AML-193 (cell line): Measurements from ENCODE around the gene NEK10.
A peak's percentile ranks its signal among the peaks of the same experiment; 100 is the strongest.
"Not testable (repeated sequence)": the region's sequence is repeated elsewhere in the genome, so short reads cannot be mapped to it uniquely, and the experiment has no call there.

Source experiments
- DNase-seq, 2 experiments: peaks; one replicate each; lab custom pipeline; 2025; lab: John Stamatoyannopoulos, UW

NEK10 gene

DNA sequence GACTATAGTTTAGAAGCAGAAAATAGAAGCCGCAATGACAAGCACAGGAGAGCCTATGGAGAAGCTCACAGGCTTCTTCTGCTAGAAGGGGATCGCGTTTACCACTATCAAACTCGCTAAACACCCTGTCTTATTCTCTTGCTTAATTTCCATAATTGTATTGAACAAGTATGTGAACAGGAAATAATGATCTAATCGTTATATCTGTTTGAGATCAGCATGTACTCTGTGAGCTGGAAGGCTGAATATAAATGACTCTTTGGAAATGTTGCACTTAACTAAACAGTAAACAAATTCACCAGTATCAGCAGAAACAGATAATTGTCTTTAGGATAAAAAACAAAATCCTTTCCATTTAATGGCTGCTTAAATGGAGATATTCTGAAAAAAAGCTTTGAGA is 15.0 kb downstream of the NEK10 start:
- no peak for DNase-seq

- DNase-seq, result no peak
Measured at GRCh38 chr3:27353221-27353620, 16.0 kb downstream of the NEK10 start.

- no peak for DNase-seq
Measured at GRCh38 chr3:27352047-27352446, 17.1 kb downstream of the NEK10 start.

DNA sequence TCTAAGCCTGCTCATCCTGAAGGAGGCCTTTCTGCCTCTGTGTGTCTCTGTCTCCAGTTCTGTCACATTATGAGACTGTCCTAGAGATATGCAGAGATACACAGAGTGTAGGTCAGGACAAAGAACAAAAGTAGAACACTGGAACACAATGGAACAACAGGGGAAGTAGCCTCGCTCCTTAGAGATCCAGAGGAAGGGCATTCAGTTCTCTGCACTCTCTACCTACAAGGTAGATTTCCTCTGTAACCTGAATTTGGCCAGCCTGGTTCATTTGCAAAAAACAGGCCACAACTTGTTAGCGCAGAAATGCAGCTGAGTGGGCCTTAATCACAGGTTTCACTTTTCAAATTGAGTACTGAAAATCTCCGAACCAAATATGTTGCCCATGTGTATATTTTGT is 19.4 kb downstream of the NEK10 start:
- no peak for DNase-seq

DNA sequence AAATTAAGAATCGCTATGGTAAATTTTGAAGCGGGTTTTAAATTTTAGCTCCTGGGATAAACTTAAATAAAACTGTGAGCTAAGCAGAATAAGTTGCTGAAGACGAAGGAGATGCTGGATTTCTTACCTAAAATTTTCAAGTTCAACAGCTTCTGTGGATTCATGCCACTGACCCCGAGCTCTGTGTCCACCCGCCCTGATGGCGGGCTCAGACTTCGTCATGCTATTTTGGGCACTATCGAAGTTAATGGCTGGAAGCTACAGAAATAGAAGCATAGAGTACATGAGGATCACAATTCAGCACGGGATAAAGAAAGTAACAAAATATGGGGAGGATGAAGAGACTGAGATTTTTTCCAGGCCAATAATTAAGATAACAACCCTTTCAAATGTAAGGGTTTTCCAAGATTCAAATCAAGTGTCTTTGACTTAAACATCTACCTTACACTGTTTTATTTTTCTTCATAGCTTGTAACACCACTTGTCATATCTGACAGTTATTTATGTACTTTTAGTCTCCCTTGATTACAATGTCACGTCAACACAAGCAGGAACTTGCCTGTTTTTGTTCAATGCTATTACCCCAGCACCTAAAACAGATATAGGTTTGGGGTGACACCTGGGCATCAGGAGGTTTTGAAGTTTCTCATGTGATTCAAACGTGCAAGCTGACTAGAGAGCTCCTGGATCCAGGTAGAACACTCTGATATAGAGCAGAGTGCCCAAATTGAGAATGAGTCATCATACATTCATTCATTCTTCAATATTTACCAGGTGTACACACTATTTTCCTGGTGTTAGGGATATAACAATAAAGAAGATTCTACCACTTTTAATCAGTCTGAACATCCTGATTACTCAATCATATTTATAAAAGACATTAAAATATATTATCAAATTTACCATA is 23.0 kb downstream of the NEK10 start:
- no peak for DNase-seq

DNA sequence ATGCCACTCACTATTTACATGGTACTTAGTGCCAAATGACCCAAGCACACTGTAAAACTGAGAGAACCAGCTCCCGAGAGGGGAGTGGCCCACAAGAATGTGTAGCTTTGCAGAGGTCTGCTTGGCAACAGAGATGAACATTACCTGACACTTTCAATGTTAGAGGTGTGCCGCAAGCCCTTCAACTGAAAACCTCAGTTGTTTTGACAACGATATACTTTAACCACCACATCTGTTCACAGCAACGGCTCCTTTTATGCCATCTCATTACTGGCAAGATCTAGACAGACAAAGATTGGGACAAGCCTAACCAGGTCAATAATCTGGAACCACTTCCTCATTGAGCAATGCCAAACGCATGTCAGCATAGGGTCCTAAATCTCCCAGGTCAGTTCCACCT is 23.7 kb downstream of the NEK10 start:
- DNase-seq, result peak; percentile 9 to 36

- no peak for DNase-seq
Measured at GRCh38 chr3:27345045-27345444, 24.1 kb downstream of the NEK10 start.

DNA sequence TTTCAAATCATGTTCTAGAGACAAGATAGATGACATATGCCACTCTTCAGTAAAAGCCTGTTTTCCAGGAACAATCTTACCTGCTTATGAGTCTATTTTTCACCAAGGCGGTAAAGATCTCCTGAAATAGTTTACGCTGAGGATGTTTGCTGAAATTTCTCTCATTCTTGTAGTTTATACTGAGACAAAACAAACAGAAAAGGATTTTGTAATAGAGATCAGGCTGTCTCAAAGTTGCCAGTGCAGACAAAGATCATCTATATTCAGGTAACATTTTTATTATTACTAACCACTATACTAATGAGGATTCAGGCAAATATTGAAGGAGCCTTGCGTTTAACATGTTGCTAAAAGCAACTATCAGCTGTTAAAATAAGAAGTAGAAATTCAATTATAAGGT is 25.0 kb downstream of the NEK10 start:
- DNase-seq, result no peak

DNA sequence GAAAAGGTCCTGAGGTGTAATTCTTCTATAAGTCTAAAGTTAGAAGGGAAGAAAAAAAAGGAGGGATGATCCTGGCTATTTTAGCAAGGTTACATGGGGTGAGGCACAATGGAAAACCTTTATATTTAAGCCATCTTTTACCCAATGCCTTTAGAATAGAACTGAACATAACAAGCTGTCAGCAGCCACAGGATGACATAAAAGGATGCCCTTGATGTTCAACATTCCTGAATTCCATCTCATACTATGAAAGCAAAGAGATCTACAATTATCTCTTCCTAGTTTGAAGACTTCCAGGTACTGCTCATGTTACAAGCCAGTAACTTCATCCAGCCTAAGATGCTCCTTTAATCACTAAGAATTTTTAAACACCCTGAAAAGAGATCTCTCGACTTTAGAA is 26.9 kb downstream of the NEK10 start:
- no peak for DNase-seq

DNA sequence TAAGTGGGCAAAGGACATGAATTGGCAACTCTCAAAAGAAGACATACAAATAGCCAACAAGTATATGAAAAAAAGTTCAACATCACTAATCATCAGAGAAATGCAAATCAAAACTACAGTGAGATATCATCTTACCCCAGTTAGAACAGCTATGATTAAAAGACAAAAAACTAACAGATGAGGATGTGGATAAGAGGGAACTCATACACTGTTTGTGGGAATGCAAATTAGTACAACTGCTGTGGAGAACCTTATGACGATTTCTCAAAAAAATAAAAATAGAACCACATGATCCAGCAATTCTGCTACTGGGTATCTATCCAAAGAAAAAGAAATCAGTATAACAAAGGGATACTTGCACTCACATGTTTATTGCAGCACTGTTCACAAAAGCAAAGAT is 28.6 kb downstream of the NEK10 start:
- no peak for DNase-seq

- no peak for DNase-seq
Measured at GRCh38 chr3:27335571-27335970, 33.6 kb downstream of the NEK10 start.

DNA sequence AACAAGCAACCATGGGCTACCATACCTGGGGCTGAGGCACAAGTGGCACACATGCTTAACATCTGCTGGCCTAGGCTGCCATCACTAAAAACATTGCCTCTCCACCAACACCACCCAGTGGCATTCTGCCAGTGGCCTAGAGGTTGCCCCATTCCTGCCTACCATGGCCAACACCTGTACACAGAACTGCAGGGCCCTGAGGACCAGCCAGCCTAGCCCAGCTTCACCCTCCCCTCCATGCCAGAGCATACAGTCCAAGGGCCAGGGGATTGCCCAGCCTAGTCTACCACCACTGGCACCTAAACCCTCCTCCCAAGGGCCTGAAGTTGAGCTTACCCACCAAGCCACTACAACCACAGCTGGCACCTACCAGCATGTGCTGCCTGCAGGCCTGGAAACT is 35.3 kb downstream of the NEK10 start:
- no peak for DNase-seq

DNA sequence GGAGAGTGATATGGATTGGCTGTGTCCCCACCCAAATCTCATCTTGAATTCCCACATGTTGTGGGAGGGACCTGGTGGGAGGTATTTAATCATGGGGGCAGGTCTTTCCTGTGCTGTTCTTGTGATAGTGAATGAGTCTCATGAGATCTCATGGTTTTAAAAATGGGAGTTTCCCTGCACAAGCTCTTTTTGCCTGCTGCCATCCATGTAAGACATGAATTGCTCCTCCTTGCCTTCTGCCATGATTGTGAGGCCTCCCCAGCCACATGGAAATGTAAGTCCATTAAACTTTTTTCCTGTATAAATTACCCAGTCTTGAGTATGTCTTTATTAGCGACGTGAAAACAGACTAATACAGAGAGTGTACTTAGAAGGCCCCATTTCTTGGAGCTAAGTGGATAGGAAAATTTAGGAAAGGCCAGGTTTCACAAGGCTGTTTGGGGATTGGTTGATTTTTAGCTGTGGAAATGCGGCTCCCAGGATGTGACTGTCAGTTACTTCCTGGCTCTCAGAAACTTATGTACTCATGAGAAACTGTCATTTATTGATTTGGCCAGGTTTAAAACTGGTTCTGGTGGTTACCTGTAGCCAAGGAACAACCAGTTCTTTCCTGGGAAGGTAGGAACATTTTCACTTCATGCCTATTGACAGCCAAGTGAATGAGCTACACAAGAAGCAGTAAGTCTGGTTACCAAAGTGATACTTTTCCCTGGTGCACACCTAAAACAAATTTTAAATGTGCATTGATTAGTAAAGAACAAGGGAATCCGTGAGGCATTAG is 40.0 kb downstream of the NEK10 start:
- not testable (repeated sequence) for DNase-seq

DNA sequence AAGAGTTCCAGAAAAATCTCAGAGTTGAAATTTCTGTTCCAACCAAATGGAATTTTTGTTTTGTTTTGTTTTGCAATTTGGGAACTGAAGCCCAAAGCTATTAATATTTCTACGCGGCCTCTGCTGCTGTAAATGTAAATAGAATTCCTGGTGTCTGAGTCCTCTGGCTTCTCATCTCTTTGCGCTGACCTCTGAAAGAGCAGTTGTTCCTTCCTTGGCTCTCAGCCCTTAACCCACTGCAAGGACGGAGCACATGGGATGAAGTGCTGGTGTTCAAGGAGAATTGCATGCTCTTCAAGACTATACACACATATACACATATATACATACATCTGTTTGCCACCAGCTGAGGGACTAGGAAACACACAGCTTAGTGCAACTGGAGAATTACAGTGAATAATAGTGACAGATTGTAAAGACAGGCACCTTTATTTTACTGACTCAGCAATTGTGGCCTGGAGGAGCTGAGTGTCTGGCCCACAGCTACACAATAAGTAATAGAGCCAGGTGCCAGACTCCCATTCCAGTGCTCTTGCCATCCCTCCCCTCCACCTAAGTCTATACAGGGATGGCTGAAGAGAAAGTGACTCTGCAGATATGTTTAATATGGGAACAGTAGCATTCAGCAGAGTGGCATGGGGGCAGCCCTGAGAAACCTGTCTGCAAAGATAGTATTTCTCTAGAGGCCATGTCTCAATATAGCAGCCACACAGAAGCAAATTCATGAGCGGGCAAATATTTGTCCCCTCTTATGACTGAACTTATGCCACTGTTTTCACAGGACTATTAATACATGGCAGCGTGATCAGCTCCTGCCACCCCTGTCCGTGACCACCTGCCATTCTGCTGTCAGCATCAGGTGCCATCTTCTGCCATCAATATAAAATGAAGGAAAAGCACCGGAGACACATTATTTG is 42.3 kb downstream of the NEK10 start:
- no peak for DNase-seq

GRCh38 chr3:27326202-27326601 is 43.0 kb downstream of the NEK10 start:
- DNase-seq, result no peak

DNA sequence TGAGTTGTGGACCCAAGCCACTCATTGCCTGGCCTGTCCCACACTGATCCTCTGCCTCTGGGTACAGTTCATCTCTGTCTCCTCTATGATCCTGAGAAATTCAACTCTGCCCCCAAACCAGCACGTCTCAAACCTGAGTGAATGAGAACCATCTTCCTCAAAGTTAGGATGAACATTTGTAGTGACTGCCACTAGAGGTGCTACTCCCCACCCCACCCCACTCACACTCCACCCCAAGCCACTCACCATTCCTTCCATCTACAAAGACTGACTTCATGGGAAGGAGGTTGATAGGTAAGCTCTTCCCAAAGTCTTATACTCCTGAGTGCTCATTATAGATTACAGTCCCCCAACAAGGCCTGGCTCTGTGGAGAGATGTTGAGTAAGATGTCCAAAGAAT is 43.8 kb downstream of the NEK10 start:
- DNase-seq, result peak in 1 of 2 experiments; percentile 2

DNA sequence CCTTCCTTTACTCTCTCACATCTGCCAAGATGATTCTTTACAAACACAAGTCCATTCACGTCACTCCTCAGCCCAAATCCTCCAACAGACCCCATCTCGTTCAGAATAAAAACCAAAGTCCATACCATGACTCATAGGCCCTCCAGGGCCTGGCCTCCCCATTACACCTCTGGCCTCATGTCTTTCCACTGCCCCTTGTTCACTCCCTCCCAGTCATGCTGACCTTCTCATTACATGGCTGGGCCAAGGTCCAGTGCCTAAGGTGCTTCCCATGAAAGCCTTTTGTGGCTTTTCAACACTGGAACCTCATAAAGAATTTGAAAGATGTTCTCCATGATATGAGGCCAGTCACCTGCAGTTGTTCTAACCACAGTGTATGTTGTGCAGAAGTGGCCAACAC is 44.5 kb downstream of the NEK10 start:
- DNase-seq, result no peak

DNA sequence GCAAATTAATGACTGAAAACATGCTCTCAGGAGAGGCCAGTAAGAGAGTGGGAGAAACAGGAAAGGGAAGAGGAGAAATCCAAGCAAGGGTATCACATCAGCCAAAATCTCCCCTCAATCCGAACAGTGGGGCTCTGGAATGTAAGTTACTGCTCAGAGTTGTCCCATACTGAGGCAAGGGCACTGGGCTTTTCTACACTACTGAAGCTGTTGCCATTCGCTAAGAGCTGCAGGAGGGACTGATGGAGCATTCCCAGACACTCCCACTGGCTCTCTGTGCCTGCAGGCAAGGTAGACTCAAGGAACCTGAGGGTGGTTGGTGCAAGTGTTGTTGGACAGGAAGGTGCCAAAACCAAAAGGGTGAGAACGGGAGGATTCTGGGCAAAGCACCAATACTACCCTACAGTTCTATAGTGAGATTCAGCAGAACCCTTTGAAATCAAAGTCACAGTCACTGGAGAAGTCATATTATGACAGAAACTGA is 46.1 kb downstream of the NEK10 start:
- no peak for DNase-seq

DNA sequence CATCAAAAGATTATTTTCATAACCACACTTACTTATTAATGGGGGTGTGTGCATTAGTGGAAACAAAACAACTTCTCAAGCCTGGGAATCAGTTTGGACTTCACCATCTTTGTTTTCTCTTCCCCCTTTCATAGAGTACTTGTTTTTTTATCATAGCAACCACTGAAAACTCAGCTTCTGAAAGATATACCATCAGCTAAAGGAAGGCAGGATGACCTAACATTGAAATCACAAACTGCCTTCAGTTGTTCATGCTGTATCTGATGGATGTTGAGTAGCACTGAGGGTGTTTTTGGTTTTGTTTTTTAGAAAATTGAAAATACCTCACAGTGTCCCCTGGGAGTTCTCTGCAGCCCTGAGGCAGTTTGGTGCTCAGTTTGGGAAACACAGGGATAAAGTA is 46.5 kb downstream of the NEK10 start:
- no peak for DNase-seq

DNA sequence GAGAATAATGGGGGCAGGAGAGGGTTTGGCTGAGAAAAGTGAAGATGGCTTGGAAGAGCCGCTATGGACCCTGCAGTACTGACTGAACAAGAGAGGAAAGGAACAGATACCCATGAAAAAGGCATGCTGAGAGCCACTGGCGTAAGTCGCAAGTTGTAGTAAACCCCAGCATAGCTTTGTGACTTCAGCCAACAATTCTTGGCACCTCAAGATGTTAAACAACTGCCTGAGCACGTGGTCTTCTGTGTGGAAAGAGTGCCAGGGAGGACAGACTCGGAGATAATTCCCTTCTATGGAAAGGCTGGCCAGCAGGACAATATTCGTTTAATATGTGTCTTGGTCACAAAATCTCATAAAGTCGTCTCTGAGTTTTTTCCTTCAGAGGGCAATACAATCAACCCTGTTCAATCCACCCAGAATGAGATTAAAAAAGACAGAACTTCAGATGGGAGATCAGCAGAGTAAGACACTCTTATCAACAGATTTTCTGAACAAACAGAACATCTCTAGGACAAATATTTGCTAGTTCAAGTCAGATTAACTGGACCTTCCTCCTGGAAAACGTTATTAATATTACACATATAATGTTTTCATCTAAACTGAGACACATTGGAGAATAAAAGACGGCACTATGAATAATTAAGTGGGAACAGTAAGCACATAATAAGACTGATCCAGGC is 49.2 kb downstream of the NEK10 start:
- DNase-seq, result no peak

GRCh38 chr3:27319304-27319703 is 49.9 kb downstream of the NEK10 start:
- DNase-seq, result no peak
